DMS53 (cell line): ENCODE measurements around the gene COMMD1.

ENCODE experiments used
- DNase-seq: peaks from one replicate; lab custom pipeline; 2025; lab: John Stamatoyannopoulos, UW

COMMD1 gene

GRCh38 chr2:62178741-62179271 lies 273.3 kb downstream of the COMMD1 start:
- DNase-seq = peak; percentile 49

GRCh38 chr2:62180975-62181374 lies 275.5 kb downstream of the COMMD1 start:
- DNase-seq = no peak

- no peak for DNase-seq
Measured at GRCh38 chr2:62181843-62182242, 276.4 kb downstream of the COMMD1 start.

- DNase-seq = no peak
Measured at GRCh38 chr2:62184512-62185230, 279.2 kb downstream of the COMMD1 start.
